ENCODE results near the gene ATRNL1. TPM values are rescaled to one million over a fixed set of nuclear protein-coding genes. Genes with fewer than 3 reads are reported as not detected.
"Not testable (repeated sequence)": the region's sequence is repeated elsewhere in the genome, so short reads cannot be mapped to it uniquely, and the experiment has no call there.

Gene ATRNL1
- polyA plus RNA-seq, 4 donors, result 0.78 to 1.1 TPM; not detected in 2

GRCh38 chr10:115093776-115094408, 727 bp downstream of the ATRNL1 start:
- WGBS, 3 donors, result 1 to 4% (median 1%) methylated on average over 48 to 61 of the region's 61 CpGs
- H3K9me3 ChIP-seq (ENCODE audit: control insufficient read depth in 2 of 2, insufficient read depth in 1 of 2, low read depth in 1 of 2, low read length in 1 of 2), result no peaks in the 10 kb centered on the region
- H3K4me3 ChIP-seq (ENCODE audit: low read depth in 1 of 3, low read length in 3 of 3), result peak overlapping the region; percentile 30 to 66 (median 57)
- peak; percentile 12 to 51 for DNase-seq
- peaks cover 0 to 32% (median 13%) of the 10 kb centered on the region in 3 donors for H3K27me3 ChIP-seq (ENCODE audit: control insufficient read depth in 3 of 3, insufficient read depth in 3 of 3, low read length in 3 of 3)
- no peaks in the 10 kb centered on the region for H3K36me3 ChIP-seq (ENCODE audit: control insufficient read depth in 3 of 3, insufficient read depth in 2 of 3, low read depth in 1 of 3, low read length in 3 of 3)
- FAIRE-seq, result no peak
- H3K27ac ChIP-seq (ENCODE audit: low read depth in 1 of 3, low read length in 2 of 3), result peak overlapping the region in 1 of 3 donors; percentile 45
- H3K4me1 ChIP-seq (ENCODE audit: control insufficient read depth in 3 of 3, insufficient read depth in 2 of 3, low read depth in 1 of 3, low read length in 2 of 3), result no peaks in the 10 kb centered on the region

- DNase-seq (peak in 1 of 2 donors; percentile 3), FAIRE-seq (no peak)
- Histone ChIP-seq H3K4me3 (ENCODE audit: low read depth in 1 of 3, low read length in 3 of 3) (no peak overlapping the region), H3K4me1 (ENCODE audit: control insufficient read depth in 3 of 3, insufficient read depth in 2 of 3, low read depth in 1 of 3, low read length in 2 of 3) (no peaks in the 10 kb centered on the region), H3K9me3 (ENCODE audit: control insufficient read depth in 2 of 2, insufficient read depth in 1 of 2, low read depth in 1 of 2, low read length in 1 of 2) (no peaks in the 10 kb centered on the region), H3K27me3 (ENCODE audit: control insufficient read depth in 3 of 3, insufficient read depth in 3 of 3, low read length in 3 of 3) (peaks cover 0 to 32% (median 13%) of the 10 kb centered on the region in 3 donors), H3K36me3 (ENCODE audit: control insufficient read depth in 3 of 3, insufficient read depth in 2 of 3, low read depth in 1 of 3, low read length in 3 of 3) (no peaks in the 10 kb centered on the region), H3K27ac (ENCODE audit: low read depth in 1 of 3, low read length in 2 of 3) (no peak overlapping the region)
- 47 to 62% (median 50%) methylated on average over 12 of the region's 12 CpGs for WGBS, 3 donors
Measured at GRCh38 chr10:115094416-115095140, 1.4 kb downstream of the ATRNL1 start.

GRCh38 chr10:115095758-115096157, 2.6 kb downstream of the ATRNL1 start:
- whole genome bisulfite sequencing, 3 donors, result 60 to 69% (median 63%) methylated on average over 2 of the region's 2 CpGs
- H3K4me1 ChIP-seq (ENCODE audit: control insufficient read depth in 3 of 3, insufficient read depth in 2 of 3, low read depth in 1 of 3, low read length in 2 of 3), result no peaks in the 10 kb centered on the region
- no peak overlapping the region for H3K4me3 ChIP-seq (ENCODE audit: low read depth in 1 of 3, low read length in 3 of 3)
- peaks cover 0 to 32% (median 13%) of the 10 kb centered on the region in 3 donors for H3K27me3 ChIP-seq (ENCODE audit: control insufficient read depth in 3 of 3, insufficient read depth in 3 of 3, low read length in 3 of 3)
- DNase-seq (no peak), FAIRE-seq (no peak)
- no peaks in the 10 kb centered on the region for H3K36me3 ChIP-seq (ENCODE audit: control insufficient read depth in 3 of 3, insufficient read depth in 2 of 3, low read depth in 1 of 3, low read length in 3 of 3)
- H3K9me3 ChIP-seq (ENCODE audit: control insufficient read depth in 2 of 2, insufficient read depth in 1 of 2, low read depth in 1 of 2, low read length in 1 of 2), result no peaks in the 10 kb centered on the region
- H3K27ac ChIP-seq (ENCODE audit: low read depth in 1 of 3, low read length in 2 of 3), result no peak overlapping the region

- no peaks in the 10 kb centered on the region for H3K4me1 ChIP-seq (ENCODE audit: control insufficient read depth in 3 of 3, insufficient read depth in 2 of 3, low read depth in 1 of 3, low read length in 2 of 3)
- WGBS, 3 donors, result 87 to 90% (median 88%) methylated on average over 1 of the region's 1 CpG
- peaks cover 0 to 3% (median 0%) of the 10 kb centered on the region in 3 donors for H3K27me3 ChIP-seq (ENCODE audit: control insufficient read depth in 3 of 3, insufficient read depth in 3 of 3, low read length in 3 of 3)
- peaks cover 0 to 12% of the 10 kb centered on the region in 2 donors for H3K9me3 ChIP-seq (ENCODE audit: control insufficient read depth in 2 of 2, insufficient read depth in 1 of 2, low read depth in 1 of 2, low read length in 1 of 2)
- H3K27ac ChIP-seq (ENCODE audit: low read depth in 1 of 3, low read length in 2 of 3), result no peak overlapping the region
- no peaks in the 10 kb centered on the region for H3K36me3 ChIP-seq (ENCODE audit: control insufficient read depth in 3 of 3, insufficient read depth in 2 of 3, low read depth in 1 of 3, low read length in 3 of 3)
- FAIRE-seq (no peak), DNase-seq (no peak)
- H3K4me3 ChIP-seq (ENCODE audit: low read depth in 1 of 3, low read length in 3 of 3), result no peak overlapping the region
Measured at GRCh38 chr10:115103700-115104099, 10.5 kb downstream of the ATRNL1 start.

GRCh38 chr10:115105411-115105810, 12.2 kb downstream of the ATRNL1 start:
- not testable (repeated sequence) for FAIRE-seq; H3K27me3 ChIP-seq (ENCODE audit: control insufficient read depth in 3 of 3, insufficient read depth in 3 of 3, low read length in 3 of 3); H3K27ac ChIP-seq (ENCODE audit: low read depth in 1 of 3, low read length in 2 of 3); H3K4me1 ChIP-seq (ENCODE audit: control insufficient read depth in 3 of 3, insufficient read depth in 2 of 3, low read depth in 1 of 3, low read length in 2 of 3); H3K36me3 ChIP-seq (ENCODE audit: control insufficient read depth in 3 of 3, insufficient read depth in 2 of 3, low read depth in 1 of 3, low read length in 3 of 3); DNase-seq; H3K4me3 ChIP-seq (ENCODE audit: low read depth in 1 of 3, low read length in 3 of 3)
- 79 to 91% (median 86%) methylated on average over 5 of the region's 5 CpGs for WGBS, 3 donors
- peaks cover 0 to 12% of the 10 kb centered on the region in 2 donors for H3K9me3 ChIP-seq (ENCODE audit: control insufficient read depth in 2 of 2, insufficient read depth in 1 of 2, low read depth in 1 of 2, low read length in 1 of 2)

- DNase-seq (no peak), FAIRE-seq (no peak)
- 71 to 84% (median 73%) methylated on average over 3 of the region's 3 CpGs for WGBS, 3 donors
Measured at GRCh38 chr10:115107830-115108229, 14.7 kb downstream of the ATRNL1 start.

GRCh38 chr10:115117301-115117700, 24.1 kb downstream of the ATRNL1 start:
- no peak for DNase-seq
- Histone ChIP-seq H3K27ac (ENCODE audit: low read depth in 1 of 3, low read length in 2 of 3) (no peak overlapping the region), H3K9me3 (ENCODE audit: control insufficient read depth in 2 of 2, insufficient read depth in 1 of 2, low read depth in 1 of 2, low read length in 1 of 2) (no peaks in the 10 kb centered on the region), H3K4me3 (ENCODE audit: low read depth in 1 of 3, low read length in 3 of 3) (no peak overlapping the region), H3K27me3 (ENCODE audit: control insufficient read depth in 3 of 3, insufficient read depth in 3 of 3, low read length in 3 of 3) (no peaks in the 10 kb centered on the region), H3K4me1 (ENCODE audit: control insufficient read depth in 3 of 3, insufficient read depth in 2 of 3, low read depth in 1 of 3, low read length in 2 of 3) (no peaks in the 10 kb centered on the region), H3K36me3 (ENCODE audit: control insufficient read depth in 3 of 3, insufficient read depth in 2 of 3, low read depth in 1 of 3, low read length in 3 of 3) (no peaks in the 10 kb centered on the region)
- FAIRE-seq, result no peak
- 64 to 71% (median 68%) methylated on average over 3 of the region's 3 CpGs for WGBS, 3 donors

More at GRCh38 chr10:115107830-115108229, 14.7 kb downstream of the ATRNL1 start:
- Histone ChIP-seq H3K27me3 (ENCODE audit: control insufficient read depth in 3 of 3, insufficient read depth in 3 of 3, low read length in 3 of 3) (peaks cover 0 to 3% (median 0%) of the 10 kb centered on the region in 3 donors), H3K27ac (ENCODE audit: low read depth in 1 of 3, low read length in 2 of 3) (no peak overlapping the region), H3K9me3 (ENCODE audit: control insufficient read depth in 2 of 2, insufficient read depth in 1 of 2, low read depth in 1 of 2, low read length in 1 of 2) (peaks cover 0 to 12% of the 10 kb centered on the region in 2 donors), H3K4me3 (ENCODE audit: low read depth in 1 of 3, low read length in 3 of 3) (no peak overlapping the region), H3K36me3 (ENCODE audit: control insufficient read depth in 3 of 3, insufficient read depth in 2 of 3, low read depth in 1 of 3, low read length in 3 of 3) (no peaks in the 10 kb centered on the region), H3K4me1 (ENCODE audit: control insufficient read depth in 3 of 3, insufficient read depth in 2 of 3, low read depth in 1 of 3, low read length in 2 of 3) (no peaks in the 10 kb centered on the region)

- no peak for FAIRE-seq
- no peak overlapping the region for H3K4me3 ChIP-seq (ENCODE audit: low read depth in 1 of 3, low read length in 3 of 3)
- no peak for DNase-seq
- no peaks in the 10 kb centered on the region for H3K36me3 ChIP-seq (ENCODE audit: control insufficient read depth in 3 of 3, insufficient read depth in 2 of 3, low read depth in 1 of 3, low read length in 3 of 3)
- H3K27me3 ChIP-seq (ENCODE audit: control insufficient read depth in 3 of 3, insufficient read depth in 3 of 3, low read length in 3 of 3), result no peaks in the 10 kb centered on the region
- no peaks in the 10 kb centered on the region for H3K9me3 ChIP-seq (ENCODE audit: control insufficient read depth in 2 of 2, insufficient read depth in 1 of 2, low read depth in 1 of 2, low read length in 1 of 2)
- H3K27ac ChIP-seq (ENCODE audit: low read depth in 1 of 3, low read length in 2 of 3), result no peak overlapping the region
- 50 to 81% (median 61%) methylated on average over 1 of the region's 1 CpG for WGBS, 3 donors
- H3K4me1 ChIP-seq (ENCODE audit: control insufficient read depth in 3 of 3, insufficient read depth in 2 of 3, low read depth in 1 of 3, low read length in 2 of 3), result no peaks in the 10 kb centered on the region
Measured at GRCh38 chr10:115118346-115118745, 25.2 kb downstream of the ATRNL1 start.
